Spleen (tissue), 11 donors: ENCODE measurements around the gene PPP1R9B. TPM values are rescaled to one million over a fixed set of nuclear protein-coding genes. Genes with fewer than 3 reads are reported as not detected.
A peak's percentile ranks its signal among the peaks of the same experiment; 100 is the strongest.

Experiments
- DNase-seq: peaks from one replicate; pipeline ENCODE4 v3.0.0-alpha.2; 2020
- H3K27ac ChIP-seq, 8 donors: fragments of 200-600 bp; sonication (generic) in 7 of 8; 1 replicate in 4 of 8; 2 replicates in 4 of 8; pipeline versions ENCODE4 v1.5.0 to v1.8.0; 2016 to 2021; ENCODE audit warnings: inconsistent platforms in 4 of 8, mild to moderate bottlenecking in 4 of 8, moderate library complexity in 1 of 8
- H3K27me3 ChIP-seq, 7 donors: fragments of 200-600 bp; sonication (generic) in 6 of 7; replicated peaks in 1 of 7; 1 replicate in 4 of 7; 2 replicates in 3 of 7; pipeline versions ENCODE4 v1.5.0 to v1.8.0; 2016 to 2021; ENCODE audit warnings: inconsistent platforms in 3 of 7, mild to moderate bottlenecking in 1 of 7
- H3K36me3 ChIP-seq, 6 donors: fragments of 200-600 bp; sonication (generic) in 5 of 6; 1 replicate in 4 of 6; 2 replicates in 2 of 6; pipeline versions ENCODE4 v1.5.0 to v1.8.0; 2016 to 2021; ENCODE audit warnings: inconsistent platforms in 2 of 6
- H3K4me1 ChIP-seq, 6 donors: fragments of 200-600 bp; sonication (generic) in 5 of 6; 1 replicate in 3 of 6; 2 replicates in 3 of 6; pipeline versions ENCODE4 v1.5.0 to v1.8.0; 2016 to 2021; ENCODE audit warnings: inconsistent platforms in 3 of 6
- H3K4me3 ChIP-seq, 8 donors: fragments of 200-600 bp; sonication (generic) in 7 of 8; 1 replicate in 4 of 8; 2 replicates in 4 of 8; pipeline versions ENCODE4 v1.5.0 to v1.8.0; 2016 to 2021; ENCODE audit warnings: inconsistent platforms in 4 of 8, mild to moderate bottlenecking in 4 of 8, moderate library complexity in 2 of 8
- H3K9me3 ChIP-seq, 8 donors: fragments of 200-600 bp; sonication (generic) in 7 of 8; 1 replicate in 4 of 8; 2 replicates in 4 of 8; pipeline versions ENCODE4 v1.5.0 to v1.8.0; 2016 to 2021; ENCODE audit warnings: inconsistent platforms in 4 of 8
- CTCF ChIP-seq, 11 experiments: fragments of 200-600 bp in 7 of 11; fragments of 450-650 bp in 4 of 11; sonication (generic) in 4 of 11; IDR thresholded peaks in 8 of 11; conservative IDR thresholded peaks in 3 of 11; 1 replicate in 7 of 11; 2 replicates in 4 of 11; pipeline versions ENCODE4 v1.4.0 to v1.8.0; 2016 to 2021; ENCODE audit warnings: antibody characterized with exemption in 11 of 11, inconsistent platforms in 4 of 11, mild to moderate bottlenecking in 1 of 11
- POLR2A ChIP-seq, 3 donors: fragments of 450-650 bp; IDR thresholded peaks; one replicate each; pipeline ENCODE4 v1.5.1; 2017; ENCODE audit warnings: antibody characterized with exemption in 3 of 3, mild to moderate bottlenecking in 1 of 3
- POLR2AphosphoS5 ChIP-seq, 3 donors: sonication (generic); formaldehyde crosslinking; IDR thresholded peaks; one replicate each; pipeline ENCODE4 v1.5.1; 2017; ENCODE audit warnings: antibody characterized with exemption in 3 of 3
- WGBS, 5 donors: extraction: QIAGEN DNeasy Blood & Tissue Kit in 3 of 5; methylation state at CpG; one replicate each; pipeline versions ENCODE4 v1.1.5 to v1.1.7; 2013 to 2018; 5-methylcytosine and 5-hydroxymethylcytosine counted together
- intact Hi-C: fragments of 100-400 bp; cut with DNase I; formaldehyde crosslinking; loops from one replicate; pipeline ENCODE4 v1.15.0; 2023; ENCODE audit warnings: low total_unique reads
- polyA plus RNA-seq, 3 donors: library from polyadenylated mRNA; stranded (reverse); fragments of 200-250 nt; gene quantifications; one replicate each; pipeline ENCODE4 v1.2.1, GENCODE V29; 2013
- total RNA-seq, 7 donors: library from RNA; depleted of rRNA in 3 of 7; stranded (reverse); fragments of >200 nt in 3 of 7; fragmentation: NEBNext Ultra II Directional in 4 of 7; extraction: Animal tissue kit (Norgen Biotek cat#: 25700) in 4 of 7; gene quantifications; one replicate each; pipeline versions ENCODE4 v1.1.0 to v1.2.1, GENCODE V29; 2016 to 2021
- donor health status: healthy with polysubstance abuse.
- donor health status: DM: no; HTN: no; CAD: no; lungs with moderate emphysema.
- donor health status: DM: no; HTN: no; CAD: no.
- donor health status: Bipolar disorder and iron deficiency.
- donor health status: healthy.
- donor health status: DM: no; HTN: no; CAD: no.
- donor health status: DM: yes; HTN: yes; CAD: no.

Gene PPP1R9B
- total and polyA plus RNA-seq, 10 donors: 30.0 to 136 (median 86.2) TPM

DNA sequence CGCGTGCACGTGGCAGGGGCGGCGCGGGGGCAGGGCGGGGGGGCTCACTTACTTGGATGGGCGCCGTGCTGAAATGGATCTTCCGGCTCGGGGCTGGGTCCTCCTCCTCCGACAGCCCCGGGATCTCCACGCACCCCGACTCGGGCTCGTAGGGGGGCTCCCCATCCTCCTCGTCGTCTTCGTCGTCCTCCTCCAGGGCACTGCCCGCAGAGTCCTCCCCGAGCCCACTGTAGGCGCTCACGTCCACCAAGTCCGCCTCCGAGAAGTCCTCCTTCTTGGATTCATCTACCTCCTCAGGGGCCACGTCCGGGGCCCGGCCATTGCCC, 1.4 kb downstream of the PPP1R9B start:
- intact Hi-C loops: no loop called here
- H3K27me3 ChIP-seq: no peaks in the 10 kb centered on the region
- peak overlapping the region; percentile 73 to 99 (median 97) for H3K27ac ChIP-seq
- WGBS, 5 donors: 0 to 1% (median 0%) methylated on average over 17 to 30 of the region's 30 CpGs
- TF ChIP-seq POLR2AphosphoS5 (IDR thresholded peaks at IDR 0.05) (no peak), CTCF (IDR thresholded peaks at IDR 0.05 in 8 of 11, conservative IDR thresholded peaks at IDR 0.05 in 3 of 11) (no peak), POLR2A (IDR thresholded peaks at IDR 0.05) (no peak)
- no peak for DNase-seq
- H3K4me3 ChIP-seq: peak overlapping the region; percentile 83 to 98 (median 88)
- H3K4me1 ChIP-seq: peaks cover 58 to 90% (median 73%) of the 10 kb centered on the region in 6 donors
- H3K36me3 ChIP-seq: peaks cover 0 to 27% (median 11%) of the 10 kb centered on the region in 6 donors
- H3K9me3 ChIP-seq: no peaks in the 10 kb centered on the region

- intact Hi-C loops: no loop called here
Measured at GRCh38 chr17:50148226-50149090, 2.0 kb downstream of the PPP1R9B start.

DNA sequence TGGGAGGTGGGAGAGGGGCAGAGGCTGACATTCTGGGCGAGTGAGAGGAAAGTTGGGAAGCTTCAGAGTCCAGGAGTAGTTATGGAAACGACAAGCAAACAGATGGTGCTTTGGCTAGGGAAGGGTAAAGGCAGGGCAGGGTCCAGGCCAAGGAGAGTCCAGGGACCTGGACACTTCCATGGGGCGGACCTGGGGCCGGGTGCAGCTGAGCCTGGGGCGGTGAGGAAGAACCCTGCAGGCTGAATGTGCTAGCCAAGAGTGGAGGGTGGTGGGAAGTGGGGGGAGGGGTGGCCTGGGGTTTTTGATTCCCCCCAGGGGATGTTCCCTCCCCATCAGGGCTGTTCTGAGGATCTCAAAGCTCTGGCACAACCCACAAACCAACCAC, 2.6 kb downstream of the PPP1R9B start:
- Histone ChIP-seq H3K9me3 (no peaks in the 10 kb centered on the region), H3K27me3 (no peaks in the 10 kb centered on the region), H3K36me3 (peaks cover 0 to 39% (median 23%) of the 10 kb centered on the region in 6 donors), H3K4me3 (peak overlapping the region; percentile 83 to 98 (median 88)), H3K4me1 (peaks cover 48 to 90% (median 75%) of the 10 kb centered on the region in 6 donors), H3K27ac (peak overlapping the region; percentile 73 to 99 (median 97))
- intact Hi-C loops: no loop called here
- DNase-seq: no peak
- TF ChIP-seq CTCF (IDR thresholded peaks at IDR 0.05 in 8 of 11, conservative IDR thresholded peaks at IDR 0.05 in 3 of 11) (no peak), POLR2AphosphoS5 (IDR thresholded peaks at IDR 0.05) (no peak), POLR2A (IDR thresholded peaks at IDR 0.05) (no peak)
- 9 to 21% (median 15%) methylated on average over 5 of the region's 5 CpGs for WGBS, 5 donors

More at GRCh38 chr17:50148226-50149090, 2.0 kb downstream of the PPP1R9B start:
- Histone ChIP-seq H3K27ac (peak overlapping the region; percentile 73 to 99 (median 97)), H3K4me3 (peak overlapping the region; percentile 83 to 98 (median 88)), H3K9me3 (no peaks in the 10 kb centered on the region), H3K4me1 (peaks cover 53 to 90% (median 73%) of the 10 kb centered on the region in 6 donors), H3K27me3 (no peaks in the 10 kb centered on the region), H3K36me3 (peaks cover 0 to 33% (median 17%) of the 10 kb centered on the region in 6 donors)
- TF ChIP-seq CTCF (IDR thresholded peaks at IDR 0.05 in 8 of 11, conservative IDR thresholded peaks at IDR 0.05 in 3 of 11) (peak in 1 of 11 experiments; percentile 19), POLR2A (IDR thresholded peaks at IDR 0.05) (no peak), POLR2AphosphoS5 (IDR thresholded peaks at IDR 0.05) (peak; percentile 70 to 76 (median 70))
- WGBS, 5 donors: 0 to 1% (median 1%) methylated on average over 16 to 25 of the region's 25 CpGs
- DNase-seq: peak; percentile 95
